GM19372 (cell line): ENCODE measurements around the gene GPR161.
A peak's percentile ranks its signal among the peaks of the same experiment; 100 is the strongest.

Source experiments
- ATAC-seq: cut with Tn5 transposase; IDR thresholded peaks from one replicate; pipeline ENCODE4 v1.9.1; 2021; ENCODE audit warnings: mild to moderate bottlenecking, low read depth, moderate library complexity; ENCODE audit not compliant: unreplicated experiment

GPR161 gene

GRCh38 chr1:168148916-168149315 lies 12.2 kb upstream of the GPR161 start:
- ATAC-seq = no peak

GRCh38 chr1:168146626-168147025 lies 9.9 kb upstream of the GPR161 start:
- ATAC-seq = no peak

- no peak for ATAC-seq
Measured at GRCh38 chr1:168146160-168146539, 9.4 kb upstream of the GPR161 start.

GRCh38 chr1:168145184-168146159 lies 8.7 kb upstream of the GPR161 start:
- ATAC-seq = peak; percentile 98

GRCh38 chr1:168141871-168142385 lies 5.2 kb upstream of the GPR161 start:
- no peak for ATAC-seq

GRCh38 chr1:168139070-168139469 lies 2.3 kb upstream of the GPR161 start:
- no peak for ATAC-seq

- no peak for ATAC-seq
Measured at GRCh38 chr1:168138134-168138533, 1.4 kb upstream of the GPR161 start.

- no peak for ATAC-seq
Measured at GRCh38 chr1:168137515-168137821, 738 bp upstream of the GPR161 start.

GRCh38 chr1:168135921-168136708 lies 615 bp downstream of the GPR161 start:
- ATAC-seq = no peak

- no peak for ATAC-seq
Measured at GRCh38 chr1:168135116-168135920, 1.4 kb downstream of the GPR161 start.

- ATAC-seq = no peak
Measured at GRCh38 chr1:168134642-168135041, 2.1 kb downstream of the GPR161 start.

GRCh38 chr1:168134132-168134531 lies 2.6 kb downstream of the GPR161 start:
- ATAC-seq = no peak

GRCh38 chr1:168129933-168130332 lies 6.8 kb downstream of the GPR161 start:
- no peak for ATAC-seq

GRCh38 chr1:168127503-168127902 lies 9.2 kb downstream of the GPR161 start:
- no peak for ATAC-seq

GRCh38 chr1:168125051-168125450 lies 11.7 kb downstream of the GPR161 start:
- ATAC-seq = no peak

GRCh38 chr1:168121401-168122011 lies 15.2 kb downstream of the GPR161 start:
- no peak for ATAC-seq

- ATAC-seq = no peak
Measured at GRCh38 chr1:168119750-168120149, 17.0 kb downstream of the GPR161 start.

GRCh38 chr1:168116327-168116799 lies 20.4 kb downstream of the GPR161 start:
- no peak for ATAC-seq

- no peak for ATAC-seq
Measured at GRCh38 chr1:168114845-168115244, 21.9 kb downstream of the GPR161 start.

GRCh38 chr1:168112673-168113305 lies 23.9 kb downstream of the GPR161 start:
- ATAC-seq = no peak
